Measurements from ENCODE around the gene TRPC4AP.
A peak's percentile ranks its signal among the peaks of the same experiment; 100 is the strongest.
"Not testable (repeated sequence)": the region's sequence is repeated elsewhere in the genome, so short reads cannot be mapped to it uniquely, and the experiment has no call there.

TRPC4AP gene

DNA sequence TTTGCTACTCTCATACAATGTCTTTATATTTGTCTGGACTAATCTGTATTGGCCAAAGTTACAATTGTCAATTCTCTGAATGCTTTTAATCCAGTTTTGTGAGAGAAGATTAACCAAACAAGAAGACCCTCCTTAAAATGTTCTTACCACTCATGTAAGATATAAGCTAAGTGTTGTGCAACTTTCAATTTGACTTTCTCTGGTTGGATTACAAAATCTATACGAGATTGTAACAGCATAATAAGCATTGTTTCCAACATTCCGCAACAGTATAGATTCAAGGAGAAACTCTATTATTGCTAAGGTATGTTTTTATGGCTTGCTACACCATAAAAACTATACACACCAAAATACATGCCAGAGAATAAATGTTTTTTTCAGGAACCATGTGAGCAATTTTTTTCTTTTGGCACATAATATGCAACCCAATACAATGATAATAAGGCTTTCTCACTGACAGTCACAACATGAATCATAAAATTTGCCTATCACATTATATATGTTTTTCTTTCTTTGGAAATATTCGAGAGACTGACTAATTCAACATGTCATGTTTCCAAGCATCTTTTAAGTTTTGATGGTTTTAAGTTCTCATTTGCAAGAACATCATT is 12.2 kb upstream of the TRPC4AP start:
- no peak for DNase-seq (ENCODE audit: low read depth)

GRCh38 chr20:35101620-35102019 is 9.0 kb upstream of the TRPC4AP start:
- DNase-seq (ENCODE audit: low read depth), result no peak

- peak; percentile 88 for DNase-seq (ENCODE audit: low read depth)
Observed at GRCh38 chr20:35093267-35093884, 769 bp upstream of the TRPC4AP start.

- peak; percentile 47 for DNase-seq (ENCODE audit: low read depth)
Observed at GRCh38 chr20:35091816-35092523, 637 bp downstream of the TRPC4AP start.

- DNase-seq (ENCODE audit: low read depth), result no peak
Observed at GRCh38 chr20:35088231-35089145, 4.1 kb downstream of the TRPC4AP start.

- no peak for DNase-seq (ENCODE audit: low read depth)
Observed at GRCh38 chr20:35087791-35088190, 4.8 kb downstream of the TRPC4AP start.

DNA sequence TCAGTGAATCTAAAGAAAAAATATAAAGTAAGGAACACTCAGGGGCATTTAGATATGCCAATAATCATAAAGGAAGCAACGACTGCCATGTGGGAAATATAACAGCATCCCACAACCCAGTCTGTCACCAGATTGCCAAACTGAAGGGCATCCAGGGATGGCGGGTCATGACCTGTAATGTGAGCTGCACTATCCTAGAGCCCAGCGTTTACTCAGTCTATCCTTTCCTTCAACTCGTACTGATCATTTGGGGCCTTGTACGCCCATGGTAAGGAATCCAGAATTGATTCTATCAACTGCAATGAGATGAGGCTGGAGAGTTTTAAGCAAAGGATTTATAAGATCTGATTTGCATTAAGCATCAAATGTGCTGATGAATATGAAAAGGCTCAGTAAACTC is 5.3 kb downstream of the TRPC4AP start:
- DNase-seq (ENCODE audit: low read depth), result no peak

GRCh38 chr20:35085477-35086225 is 7.0 kb downstream of the TRPC4AP start:
- no peak for DNase-seq (ENCODE audit: low read depth)

GRCh38 chr20:35084998-35085397 is 7.6 kb downstream of the TRPC4AP start:
- no peak for DNase-seq (ENCODE audit: low read depth)

DNA sequence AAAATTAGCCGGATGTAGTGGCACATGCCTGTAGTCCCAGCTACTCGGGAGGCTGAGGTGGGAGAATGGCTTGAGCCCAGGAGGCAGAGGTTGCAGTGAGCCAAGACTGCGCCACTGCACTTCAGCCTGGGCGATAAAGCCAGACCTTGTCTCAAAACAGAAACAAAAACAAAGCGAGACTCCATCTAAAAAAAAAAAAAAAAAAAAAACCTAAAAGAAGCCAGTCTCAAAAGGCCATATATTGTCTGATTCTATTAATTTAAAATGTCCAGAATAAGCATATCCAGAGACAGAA is 12.3 kb downstream of the TRPC4AP start:
- not testable (repeated sequence) for DNase-seq (ENCODE audit: low read depth)

DNA sequence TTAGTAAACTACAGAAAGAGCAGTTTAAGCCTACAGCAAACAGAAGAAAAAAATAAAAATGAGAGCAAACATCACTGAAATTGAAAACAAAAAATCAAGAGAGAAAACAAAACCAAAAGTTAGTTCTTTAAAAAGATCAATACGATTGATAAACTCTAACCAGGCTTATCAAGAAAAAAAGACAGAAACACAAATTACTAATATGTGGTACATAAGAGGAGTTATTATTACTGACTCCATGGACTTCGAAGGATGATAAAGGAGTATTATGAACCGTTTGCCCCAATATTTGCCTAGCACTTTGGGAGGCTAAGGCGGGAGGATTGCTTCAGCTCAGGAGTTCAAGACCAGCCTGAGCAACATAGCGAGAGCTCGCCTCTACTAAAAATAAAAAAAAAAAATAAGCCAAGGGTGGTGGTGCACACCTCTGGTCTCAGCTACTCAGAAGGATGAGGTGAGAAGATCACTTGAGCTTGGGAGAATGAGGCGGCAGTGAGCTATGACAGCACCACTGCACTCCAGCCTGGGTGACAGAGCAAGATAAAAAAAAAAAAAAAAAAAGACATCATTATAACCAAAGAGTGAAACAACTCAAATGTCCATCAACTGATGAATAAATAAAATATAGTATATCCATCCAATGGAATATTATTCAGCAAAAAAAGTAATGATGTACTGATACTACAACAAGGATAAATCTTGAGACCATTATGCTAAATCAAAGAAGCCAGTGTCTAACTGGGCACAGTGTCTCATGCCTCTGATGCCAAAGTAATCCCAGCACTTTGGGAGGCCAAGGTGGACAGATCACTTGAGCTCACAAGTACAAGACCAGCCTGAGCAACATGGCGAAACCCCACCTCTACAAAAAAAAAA is 12.9 kb downstream of the TRPC4AP start:
- no peak for DNase-seq (ENCODE audit: low read depth)

GRCh38 chr20:35077872-35078271 is 14.7 kb downstream of the TRPC4AP start:
- DNase-seq (ENCODE audit: low read depth), result no peak

GRCh38 chr20:35077341-35077740 is 15.3 kb downstream of the TRPC4AP start:
- DNase-seq (ENCODE audit: low read depth), result no peak

- DNase-seq (ENCODE audit: low read depth), result not testable (repeated sequence)
Observed at GRCh38 chr20:35071436-35072153, 21.0 kb downstream of the TRPC4AP start.

DNA sequence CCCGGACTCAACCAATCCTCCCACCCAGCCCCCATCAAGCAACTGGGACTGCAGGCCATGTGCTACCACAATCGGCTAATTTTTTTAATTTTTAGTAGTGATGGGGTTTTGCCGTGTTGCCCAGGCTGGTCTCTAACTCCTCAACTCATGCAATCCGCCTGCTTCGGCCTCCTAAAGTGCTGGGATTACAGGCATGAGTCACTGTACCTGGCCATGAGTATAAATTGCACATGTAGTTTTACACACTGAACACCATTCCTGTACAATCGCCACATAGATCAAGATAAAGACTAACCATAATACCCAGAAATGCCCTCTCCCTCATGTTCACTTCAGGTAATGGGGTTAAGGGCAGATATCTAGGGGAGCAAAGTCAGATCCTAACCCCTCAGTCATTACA is 26.4 kb downstream of the TRPC4AP start:
- no peak for DNase-seq (ENCODE audit: low read depth)

DNA sequence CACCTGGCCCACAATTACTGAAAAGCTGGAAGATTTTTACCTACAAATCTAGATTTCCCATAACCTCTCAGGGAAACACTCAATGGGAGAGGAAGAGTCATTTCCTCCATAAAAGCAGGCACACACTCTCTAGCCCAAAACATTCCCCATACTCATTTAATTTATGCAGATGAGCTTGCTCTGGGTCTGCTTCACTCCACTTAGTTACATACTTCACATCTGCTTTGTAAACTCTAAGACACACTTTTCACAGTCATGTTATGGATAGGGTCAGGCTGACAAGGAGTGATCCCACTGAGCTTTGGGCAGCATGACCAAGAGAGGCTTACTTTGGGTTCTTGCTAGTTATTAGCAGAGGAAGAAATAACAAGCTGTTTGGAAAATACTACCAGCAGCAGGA is 27.4 kb downstream of the TRPC4AP start:
- no peak for DNase-seq (ENCODE audit: low read depth)

DNA sequence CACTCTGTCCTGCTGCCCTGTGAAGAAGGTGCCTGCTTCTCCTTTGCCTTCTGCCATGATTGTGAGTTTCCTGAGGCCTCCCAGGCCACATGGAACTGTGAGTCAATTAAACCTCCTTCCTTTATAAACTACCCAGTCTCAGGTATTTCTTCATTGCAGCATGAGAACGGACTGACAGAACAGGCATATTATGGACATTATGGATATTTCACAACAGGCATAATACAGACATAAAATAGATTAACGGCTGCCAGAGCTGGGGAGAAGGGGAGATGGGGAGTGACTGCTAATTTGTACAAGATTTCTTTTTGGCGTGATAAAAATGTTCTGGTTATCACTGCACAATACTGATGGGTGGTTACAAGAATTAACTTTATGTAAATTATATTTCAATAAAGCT is 29.4 kb downstream of the TRPC4AP start:
- DNase-seq (ENCODE audit: low read depth), result no peak

DNA sequence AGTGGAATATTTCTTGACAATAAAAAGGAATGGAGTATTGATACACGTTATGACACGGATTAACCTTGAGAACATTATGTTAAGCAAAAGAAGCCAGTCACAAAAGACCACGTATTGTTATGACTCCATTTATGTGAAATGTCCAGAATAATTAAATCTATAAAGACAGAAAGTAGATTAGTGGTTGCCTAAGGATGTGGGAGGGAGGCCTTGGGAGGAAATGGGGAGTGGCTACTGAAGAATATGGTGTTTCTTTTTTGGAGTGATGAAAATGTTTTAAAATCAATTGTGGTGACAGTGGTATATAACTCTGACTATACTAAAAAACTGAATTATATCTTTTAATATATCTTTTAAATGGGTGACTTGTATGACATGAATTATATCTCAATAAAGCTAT is 30.1 kb downstream of the TRPC4AP start:
- no peak for DNase-seq (ENCODE audit: low read depth)

DNA sequence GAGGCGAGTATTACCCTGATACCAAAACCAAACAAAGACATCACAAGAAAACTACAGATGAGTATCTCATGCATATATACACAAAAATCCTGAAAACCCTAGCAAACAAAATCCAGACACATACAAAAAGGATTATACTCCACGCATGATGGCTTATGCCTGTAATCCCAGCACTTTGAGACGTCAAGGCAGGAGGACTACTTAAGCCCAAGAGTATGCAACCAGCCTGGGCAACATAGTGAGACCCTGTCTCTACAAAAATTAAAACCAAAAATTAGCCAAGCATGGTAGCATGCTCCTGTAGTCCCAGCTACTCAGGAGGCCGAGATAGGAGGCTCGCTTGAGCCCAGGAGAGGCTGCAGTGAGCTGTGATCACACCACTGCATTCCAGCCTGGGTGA is 32.4 kb downstream of the TRPC4AP start:
- no peak for DNase-seq (ENCODE audit: low read depth)

DNA sequence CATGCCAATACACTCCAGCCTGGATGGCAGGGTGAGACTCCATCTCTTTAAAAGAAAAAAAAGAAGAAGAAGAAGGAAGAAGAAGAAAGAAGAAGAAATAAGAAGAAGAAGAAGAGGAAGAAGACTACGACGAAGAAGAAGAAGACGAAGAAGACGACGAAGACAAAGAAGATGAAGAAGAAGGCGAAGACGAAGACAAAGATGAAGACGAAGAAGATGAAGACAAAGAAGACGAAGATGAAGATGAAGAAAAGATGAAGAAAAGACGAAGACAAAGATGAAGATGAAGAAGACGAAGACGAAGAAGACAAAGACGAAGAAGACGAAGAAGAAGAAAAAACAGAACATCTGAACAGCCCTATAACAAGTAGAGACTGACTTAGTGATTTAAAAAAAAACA is 33.0 kb downstream of the TRPC4AP start:
- DNase-seq (ENCODE audit: low read depth), result no peak
